ENCODE measurements around the gene SCFD2. TPM values are rescaled to one million over a fixed set of nuclear protein-coding genes. Genes with fewer than 3 reads are reported as not detected.
"Not testable (repeated sequence)": the region's sequence is repeated elsewhere in the genome, so short reads cannot be mapped to it uniquely, and the experiment has no call there.

The SCFD2 gene
- total RNA-seq, 2 experiments from 2014 or later = 18.8 to 19.9 TPM

DNA sequence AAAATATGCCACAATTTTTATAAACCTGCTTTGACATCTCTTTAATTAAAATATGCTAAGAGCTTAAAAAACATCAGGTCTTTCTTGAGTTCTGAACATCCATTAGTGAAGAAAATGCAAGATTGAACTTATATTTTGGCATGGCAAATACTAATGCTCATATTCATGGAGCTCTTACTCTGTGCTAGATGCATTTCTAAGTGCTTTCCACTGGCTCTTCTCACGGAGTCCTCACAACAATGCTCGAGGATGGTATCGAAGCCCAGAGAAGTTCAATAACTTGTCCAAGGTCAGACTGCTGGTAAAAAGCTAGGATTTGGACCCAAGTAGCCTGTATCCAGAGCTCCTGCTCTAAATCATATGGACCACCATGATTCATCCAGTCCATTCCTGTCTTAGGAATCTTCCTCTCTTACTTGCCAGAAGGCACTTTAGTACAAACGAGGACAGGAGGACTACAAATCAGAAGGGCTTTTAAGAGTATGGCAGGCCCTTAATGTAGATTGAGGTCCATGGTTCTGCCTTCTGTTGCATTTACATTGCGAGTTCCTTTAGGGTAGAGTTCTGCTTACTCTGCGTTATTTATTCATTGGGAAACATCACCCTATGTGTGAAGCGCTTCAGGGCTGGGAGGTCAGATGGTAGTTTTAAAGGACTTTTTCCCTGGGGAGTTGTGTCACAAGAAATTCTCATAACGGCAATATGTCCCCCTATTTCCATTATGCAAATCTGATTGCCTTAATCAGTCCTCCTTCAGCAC is 304.6 kb downstream of the SCFD2 start:
- CTCF ChIA-PET = no interaction called here
- no peak for DNase-seq
- Mint-ChIP-seq H3K27me3 (no peaks in the 10 kb centered on the region), H3K36me3 (peaks cover 6% of the 10 kb centered on the region), H3K4me3 (no peak overlapping the region), H3K9me3 (peaks cover 4% of the 10 kb centered on the region), H3K27ac (no peak overlapping the region), H3K4me1 (ENCODE audit: low read depth) (no peaks in the 10 kb centered on the region)
- POLR2A ChIA-PET = no interaction called here
- intact Hi-C loops (cut with micrococcal nuclease) = no loop called here

DNA sequence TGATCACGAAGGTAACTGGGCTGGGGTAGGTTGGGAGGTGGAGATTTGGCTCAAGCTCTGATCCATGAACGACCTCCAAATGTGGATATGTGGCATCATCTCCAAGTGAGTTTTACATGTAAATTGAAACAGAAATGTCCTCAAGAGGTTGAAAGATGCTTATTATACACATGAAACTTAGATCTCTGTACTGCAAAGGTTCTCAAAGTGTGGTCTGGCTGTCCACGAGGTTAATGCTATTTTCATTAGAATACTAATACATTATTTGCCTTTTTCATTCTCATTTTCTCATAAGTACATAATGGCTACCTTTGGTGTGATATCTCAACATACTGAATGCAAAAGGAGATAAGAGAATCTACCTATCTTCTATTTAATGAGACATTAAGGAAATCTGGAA is 305.6 kb downstream of the SCFD2 start:
- H3K27me3 Mint-ChIP-seq = no peaks in the 10 kb centered on the region
- no peak overlapping the region for H3K27ac Mint-ChIP-seq
- peaks cover 6% of the 10 kb centered on the region for H3K36me3 Mint-ChIP-seq
- CTCF ChIA-PET = no interaction called here
- H3K4me1 Mint-ChIP-seq (ENCODE audit: low read depth) = no peaks in the 10 kb centered on the region
- DNase-seq = no peak
- intact Hi-C loops (cut with micrococcal nuclease) = no loop called here
- POLR2A ChIA-PET = no interaction called here
- peaks cover 4% of the 10 kb centered on the region for H3K9me3 Mint-ChIP-seq
- H3K4me3 Mint-ChIP-seq = no peak overlapping the region

DNA sequence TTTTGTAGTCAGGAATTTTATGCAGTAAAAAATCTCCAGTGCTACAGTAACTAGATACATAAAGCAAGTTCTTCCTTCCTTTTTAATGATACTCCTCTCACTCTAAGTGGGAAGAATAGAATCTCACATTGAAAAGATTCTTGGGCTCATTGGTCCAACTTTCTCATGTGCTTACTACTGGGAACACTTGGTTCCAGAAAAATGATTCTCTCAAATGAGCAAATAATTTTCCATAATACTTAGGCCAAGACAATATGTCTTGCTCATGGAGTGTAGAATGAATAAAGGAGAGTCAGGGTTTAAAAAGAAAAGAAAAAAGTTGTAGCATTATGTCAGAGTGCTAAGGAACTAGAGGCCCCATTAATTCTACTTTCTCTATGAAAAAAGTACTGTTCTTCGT is 306.0 kb downstream of the SCFD2 start:
- Mint-ChIP-seq H3K27me3 (no peaks in the 10 kb centered on the region), H3K4me3 (no peak overlapping the region), H3K4me1 (ENCODE audit: low read depth) (no peaks in the 10 kb centered on the region), H3K9me3 (peaks cover 4% of the 10 kb centered on the region), H3K27ac (no peak overlapping the region), H3K36me3 (peaks cover 6% of the 10 kb centered on the region)
- DNase-seq = no peak
- ChIA-PET CTCF (no interaction called here), POLR2A (no interaction called here)
- intact Hi-C loops (cut with micrococcal nuclease) = no loop called here

DNA sequence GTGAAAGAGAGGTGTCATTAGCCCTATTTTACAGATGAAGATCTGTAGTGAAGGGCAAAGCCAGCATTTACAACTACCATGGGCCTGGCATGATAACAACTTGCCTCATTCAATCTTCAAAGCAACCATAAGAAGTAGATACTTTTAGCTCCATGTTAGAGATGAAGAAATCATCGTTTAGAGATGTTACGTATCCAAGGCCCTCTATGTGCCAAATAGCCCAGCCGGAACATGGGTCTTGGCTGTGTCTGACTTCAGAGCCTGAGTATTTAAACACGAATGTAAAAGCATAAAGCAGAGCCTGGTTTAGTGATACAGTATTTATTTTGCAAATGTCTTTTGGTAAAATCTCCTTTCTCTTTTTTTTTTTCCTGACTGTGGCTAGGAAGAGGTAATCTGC is 306.6 kb downstream of the SCFD2 start:
- Mint-ChIP-seq H3K27ac (no peak overlapping the region), H3K9me3 (peaks cover 4% of the 10 kb centered on the region), H3K4me1 (ENCODE audit: low read depth) (no peaks in the 10 kb centered on the region), H3K4me3 (no peak overlapping the region), H3K36me3 (peaks cover 6% of the 10 kb centered on the region), H3K27me3 (no peaks in the 10 kb centered on the region)
- DNase-seq = no peak
- intact Hi-C loops (cut with micrococcal nuclease) = no loop called here
- POLR2A ChIA-PET = no interaction called here
- CTCF ChIA-PET = no interaction called here

DNA sequence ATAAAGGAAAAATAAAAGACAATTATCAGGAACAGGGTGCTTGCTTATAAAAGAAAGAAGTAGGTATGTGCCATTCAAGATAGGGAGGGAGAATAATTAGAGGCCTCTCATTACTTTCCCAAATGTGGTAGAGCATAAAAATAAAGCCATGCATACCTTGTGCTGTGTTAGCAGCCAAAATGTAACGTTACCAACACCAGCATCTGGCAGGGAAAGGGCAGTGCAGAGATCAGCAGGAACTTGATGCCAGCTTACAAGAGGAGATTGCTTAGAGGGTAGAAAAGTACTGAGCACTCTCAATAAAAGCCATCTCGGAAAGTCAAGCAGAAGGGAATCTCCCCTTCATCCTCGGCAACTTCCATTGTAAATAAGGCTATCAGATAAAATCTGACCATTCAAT is 308.2 kb downstream of the SCFD2 start:
- CTCF ChIA-PET = no interaction called here
- H3K36me3 Mint-ChIP-seq = peaks cover 6% of the 10 kb centered on the region
- POLR2A ChIA-PET = no interaction called here
- no peaks in the 10 kb centered on the region for H3K27me3 Mint-ChIP-seq
- H3K27ac Mint-ChIP-seq = no peak overlapping the region
- peaks cover 4% of the 10 kb centered on the region for H3K9me3 Mint-ChIP-seq
- no peaks in the 10 kb centered on the region for H3K4me1 Mint-ChIP-seq (ENCODE audit: low read depth)
- DNase-seq = no peak
- H3K4me3 Mint-ChIP-seq = no peak overlapping the region
- intact Hi-C loops (cut with micrococcal nuclease) = no loop called here

DNA sequence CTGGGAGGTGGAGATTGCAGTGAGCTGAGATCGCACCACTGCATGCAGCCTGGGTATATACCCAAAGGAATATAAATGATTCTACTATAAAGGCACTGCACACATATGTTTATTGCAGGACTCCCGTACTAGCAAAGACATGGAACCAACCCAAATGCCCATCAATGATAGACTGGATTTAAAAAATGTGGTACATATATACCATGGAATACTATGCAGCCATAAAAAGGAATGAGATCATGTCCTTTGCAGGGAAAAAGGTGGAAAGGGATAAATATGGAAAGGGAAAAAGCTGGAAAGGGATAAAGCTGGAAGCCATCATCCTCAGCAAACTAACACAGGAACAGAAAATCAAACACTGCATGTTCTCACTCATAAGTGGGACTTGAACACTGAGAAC is 308.8 kb downstream of the SCFD2 start:
- H3K4me1 Mint-ChIP-seq (ENCODE audit: low read depth); H3K27ac Mint-ChIP-seq; intact Hi-C loops (cut with micrococcal nuclease); H3K27me3 Mint-ChIP-seq; CTCF ChIA-PET; DNase-seq; H3K4me3 Mint-ChIP-seq; H3K36me3 Mint-ChIP-seq; H3K9me3 Mint-ChIP-seq; POLR2A ChIA-PET: not testable (repeated sequence)

DNA sequence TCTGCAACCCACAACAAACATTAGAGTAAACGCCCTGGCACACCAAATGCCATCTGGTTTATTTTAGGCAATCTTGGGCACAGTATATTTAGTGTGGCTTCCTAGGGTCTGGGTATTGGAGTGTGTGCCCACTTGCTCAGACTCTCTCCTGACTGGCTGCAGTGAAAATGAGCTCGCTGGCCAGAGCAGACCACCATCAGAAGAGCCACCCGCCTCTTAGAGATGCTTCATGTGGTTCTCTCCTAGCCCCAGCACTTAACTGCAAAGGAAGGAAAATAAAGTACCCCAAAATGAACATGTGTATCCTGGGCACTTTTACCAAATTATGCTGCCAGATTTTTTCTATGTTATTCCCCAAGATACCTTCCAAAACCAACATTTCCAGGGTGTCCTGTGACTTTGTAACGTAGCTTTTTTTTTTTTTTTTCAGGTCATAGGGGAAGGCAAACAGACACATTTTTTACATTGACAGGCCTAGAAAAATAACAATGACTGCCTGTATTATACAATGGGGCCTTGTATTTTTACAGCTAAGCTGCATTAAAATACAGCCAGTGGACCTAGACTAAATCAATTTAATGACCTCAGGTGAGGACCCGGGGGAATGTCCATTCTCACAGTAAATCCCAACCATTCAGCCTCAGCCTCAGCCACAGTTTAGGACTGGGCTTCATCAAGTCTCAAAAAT is 310.0 kb downstream of the SCFD2 start:
- ChIA-PET CTCF (no interaction called here), POLR2A (no interaction called here)
- no peak overlapping the region for H3K27ac Mint-ChIP-seq
- no peak for DNase-seq
- H3K4me1 Mint-ChIP-seq (ENCODE audit: low read depth) = no peaks in the 10 kb centered on the region
- intact Hi-C loops (cut with micrococcal nuclease) = no loop called here
- no peak overlapping the region for H3K4me3 Mint-ChIP-seq
- H3K27me3 Mint-ChIP-seq = no peaks in the 10 kb centered on the region
- H3K9me3 Mint-ChIP-seq = peaks cover 4% of the 10 kb centered on the region
- H3K36me3 Mint-ChIP-seq = peaks cover 5% of the 10 kb centered on the region

DNA sequence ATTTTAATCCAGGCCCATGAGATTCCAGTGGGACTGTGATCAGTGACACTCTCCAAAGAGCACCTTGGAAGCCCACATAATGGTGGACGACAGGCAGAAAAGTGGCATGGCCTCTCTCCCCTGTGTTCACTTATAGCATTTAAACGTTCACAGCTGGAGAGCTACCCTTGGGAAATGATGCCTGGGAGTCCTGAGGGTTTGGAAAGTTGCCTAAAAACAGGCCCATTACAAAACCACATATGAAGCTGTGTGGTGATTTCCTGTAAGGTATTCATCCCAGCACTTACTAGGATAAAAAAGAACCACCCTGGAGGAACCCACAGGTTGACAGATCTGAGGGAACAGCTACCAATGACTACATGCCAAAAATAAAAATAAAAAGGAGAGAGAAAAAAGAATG is 310.6 kb downstream of the SCFD2 start:
- Mint-ChIP-seq H3K4me1 (ENCODE audit: low read depth) (no peaks in the 10 kb centered on the region), H3K36me3 (peaks cover 5% of the 10 kb centered on the region), H3K4me3 (no peak overlapping the region), H3K9me3 (peaks cover 4% of the 10 kb centered on the region), H3K27me3 (no peaks in the 10 kb centered on the region), H3K27ac (no peak overlapping the region)
- intact Hi-C loops (cut with micrococcal nuclease) = no loop called here
- DNase-seq = no peak
- CTCF ChIA-PET = no interaction called here
- POLR2A ChIA-PET = no interaction called here

DNA sequence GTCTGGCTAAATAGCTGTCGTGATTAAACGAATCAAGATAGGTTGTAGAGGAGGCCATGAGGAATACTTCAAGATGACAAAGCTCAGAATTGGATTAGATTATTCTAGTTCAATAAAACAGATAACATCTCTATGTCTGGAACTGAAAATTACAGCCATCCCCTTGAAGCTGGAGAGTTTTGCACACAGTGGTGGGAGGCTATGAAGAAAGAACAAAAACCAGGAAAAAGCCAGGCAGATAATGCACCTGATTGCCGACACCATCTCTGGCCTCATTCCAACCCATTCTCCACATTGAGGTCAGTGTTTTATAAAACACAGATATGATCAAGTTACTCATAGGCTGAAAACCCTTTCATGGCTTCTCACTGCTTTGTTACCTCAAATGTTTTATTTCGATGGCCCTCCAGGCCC is 315.5 kb downstream of the SCFD2 start:
- no peak for DNase-seq
- Mint-ChIP-seq H3K4me3 (no peak overlapping the region), H3K9me3 (no peaks in the 10 kb centered on the region), H3K36me3 (no peaks in the 10 kb centered on the region), H3K27ac (no peak overlapping the region), H3K27me3 (no peaks in the 10 kb centered on the region), H3K4me1 (ENCODE audit: low read depth) (no peaks in the 10 kb centered on the region)
- intact Hi-C loops (cut with micrococcal nuclease) = no loop called here
- POLR2A ChIA-PET = no interaction called here
- CTCF ChIA-PET = no interaction called here

DNA sequence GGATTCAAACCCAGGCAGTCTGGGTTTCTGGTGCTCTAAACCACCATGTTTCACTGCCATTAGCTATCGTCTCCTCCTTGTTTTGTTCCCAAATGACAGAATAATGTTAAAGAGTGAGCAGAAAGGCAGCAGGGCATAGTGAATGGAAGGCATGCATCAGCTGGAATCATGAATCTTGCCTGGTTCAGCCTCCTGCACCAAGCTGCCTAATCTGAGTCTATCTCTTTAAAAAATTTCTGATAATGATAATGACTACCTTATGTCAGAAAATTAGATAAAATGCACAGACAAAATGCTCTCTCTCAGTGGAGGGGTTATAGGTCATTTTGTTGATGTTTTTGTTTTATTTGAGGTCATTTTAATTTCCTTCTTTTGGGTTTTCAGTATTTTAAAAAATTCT is 316.3 kb downstream of the SCFD2 start:
- H3K4me1 Mint-ChIP-seq (ENCODE audit: low read depth) = no peaks in the 10 kb centered on the region
- DNase-seq = no peak
- no peaks in the 10 kb centered on the region for H3K9me3 Mint-ChIP-seq
- no peaks in the 10 kb centered on the region for H3K27me3 Mint-ChIP-seq
- CTCF ChIA-PET = no interaction called here
- no peak overlapping the region for H3K27ac Mint-ChIP-seq
- H3K36me3 Mint-ChIP-seq = no peaks in the 10 kb centered on the region
- intact Hi-C loops (cut with micrococcal nuclease) = no loop called here
- H3K4me3 Mint-ChIP-seq = no peak overlapping the region
- POLR2A ChIA-PET = no interaction called here

DNA sequence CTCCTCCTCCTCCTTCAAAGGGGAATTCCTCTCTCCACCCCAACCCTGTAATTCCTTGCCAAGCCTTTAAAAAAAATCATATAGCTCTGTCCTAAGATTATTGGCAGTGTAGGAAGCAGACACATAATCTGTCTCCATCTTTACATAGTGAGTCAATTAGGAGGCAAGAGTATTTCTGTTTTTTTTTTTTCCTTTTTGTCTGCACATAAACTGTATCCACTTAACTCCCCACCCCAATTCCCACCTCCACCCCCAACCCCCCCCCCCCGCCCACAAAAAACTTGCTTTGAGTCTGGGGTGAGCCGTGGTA is 321.3 kb downstream of the SCFD2 start:
- no peaks in the 10 kb centered on the region for H3K9me3 Mint-ChIP-seq
- ChIA-PET CTCF (no interaction called here), POLR2A (no interaction called here)
- intact Hi-C loops (cut with micrococcal nuclease) = no loop called here
- no peak overlapping the region for H3K4me3 Mint-ChIP-seq
- H3K36me3 Mint-ChIP-seq = peaks cover under 1% of the 10 kb centered on the region
- no peaks in the 10 kb centered on the region for H3K27me3 Mint-ChIP-seq
- H3K4me1 Mint-ChIP-seq (ENCODE audit: low read depth) = no peaks in the 10 kb centered on the region
- DNase-seq = no peak
- no peak overlapping the region for H3K27ac Mint-ChIP-seq

DNA sequence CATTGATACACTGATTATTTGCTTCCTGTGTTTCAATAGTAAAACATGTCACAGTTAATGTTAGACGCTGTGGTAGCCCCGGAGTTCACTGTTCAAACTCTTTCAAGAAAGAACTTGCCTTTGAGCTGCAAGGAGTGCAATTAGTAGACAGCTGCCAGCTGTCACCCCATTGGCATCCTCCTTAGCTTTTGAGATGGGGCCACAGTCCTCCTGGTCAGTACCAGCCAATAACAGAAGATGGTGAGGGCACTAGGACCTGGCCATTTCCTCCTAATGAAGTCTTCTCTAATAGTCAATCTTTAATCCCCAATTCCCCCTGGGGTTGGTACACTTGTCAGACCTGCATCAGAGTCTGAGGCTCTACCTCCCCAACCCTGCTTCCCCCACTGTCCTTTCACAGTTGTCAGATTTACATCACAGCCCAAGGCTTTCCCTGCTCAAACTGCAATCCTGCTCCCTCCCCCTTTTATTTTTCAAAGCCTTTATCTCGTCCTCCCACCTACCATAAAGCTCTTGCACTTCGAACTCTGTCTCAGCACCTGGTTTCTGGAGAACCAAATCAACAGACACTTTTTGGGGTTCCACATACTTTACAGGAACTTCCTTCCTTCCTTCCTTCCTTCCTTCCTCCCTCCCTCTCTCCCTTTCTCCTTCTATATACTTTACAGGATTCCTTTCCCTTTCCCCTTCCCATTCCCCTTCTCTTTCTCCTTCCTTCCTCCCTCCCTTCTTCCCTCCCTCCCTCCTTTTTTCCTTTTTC is 321.8 kb downstream of the SCFD2 start:
- Mint-ChIP-seq H3K27me3 (no peaks in the 10 kb centered on the region), H3K9me3 (no peaks in the 10 kb centered on the region), H3K36me3 (peaks cover 6% of the 10 kb centered on the region), H3K4me3 (no peak overlapping the region), H3K27ac (no peak overlapping the region), H3K4me1 (ENCODE audit: low read depth) (no peaks in the 10 kb centered on the region)
- no peak for DNase-seq
- intact Hi-C loops (cut with micrococcal nuclease) = no loop called here
- POLR2A ChIA-PET = no interaction called here
- CTCF ChIA-PET = no interaction called here

DNA sequence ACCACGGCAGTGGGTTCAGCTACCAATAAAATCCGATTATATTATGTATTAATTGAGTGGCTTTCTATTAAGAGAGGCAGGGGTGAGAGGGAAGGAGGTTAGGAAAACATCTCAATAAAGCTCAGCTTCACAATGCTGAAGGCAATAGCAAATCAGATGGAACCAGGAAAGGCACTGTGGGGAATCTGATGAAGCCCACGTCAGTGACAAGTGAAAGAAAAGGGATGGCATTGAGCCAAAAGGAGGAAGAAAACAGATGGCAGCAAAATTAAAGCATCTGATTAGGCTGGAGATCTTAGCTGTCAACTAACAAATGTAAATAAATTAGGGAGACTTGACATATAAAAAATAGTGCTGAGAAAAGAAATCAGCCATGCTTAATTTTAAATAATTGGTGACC is 322.8 kb downstream of the SCFD2 start:
- intact Hi-C loops (cut with micrococcal nuclease) = no loop called here
- no peaks in the 10 kb centered on the region for H3K9me3 Mint-ChIP-seq
- no peak for DNase-seq
- H3K27ac Mint-ChIP-seq = no peak overlapping the region
- ChIA-PET CTCF (no interaction called here), POLR2A (no interaction called here)
- H3K27me3 Mint-ChIP-seq = no peaks in the 10 kb centered on the region
- H3K4me1 Mint-ChIP-seq (ENCODE audit: low read depth) = no peaks in the 10 kb centered on the region
- peaks cover 7% of the 10 kb centered on the region for H3K36me3 Mint-ChIP-seq
- H3K4me3 Mint-ChIP-seq = no peak overlapping the region
